ENCODE results near the gene KIAA0825. TPM values are rescaled to one million over a fixed set of nuclear protein-coding genes. Genes with fewer than 3 reads are reported as not detected.
"Not testable (repeated sequence)": the region's sequence is repeated elsewhere in the genome, so short reads cannot be mapped to it uniquely, and the experiment has no call there.

KIAA0825 gene
- total RNA-seq, 2 experiments from 2014 or later: 1.1 to 2.0 TPM

GRCh38 chr5:94573349-94573748, 45.1 kb downstream of the KIAA0825 start:
- DNase-seq; H3K27ac Mint-ChIP-seq; H3K9me3 Mint-ChIP-seq (ENCODE audit: insufficient read depth); H3K4me3 Mint-ChIP-seq; H3K27me3 Mint-ChIP-seq (ENCODE audit: low read depth); ATAC-seq; POLR2A ChIA-PET: not testable (repeated sequence)
- H3K4me1 Mint-ChIP-seq (ENCODE audit: low read depth): peaks cover 40% of the 10 kb centered on the region
- CTCF ChIA-PET: interaction anchor here (1.2 kb wide), 1 partner anchor 48 kb away, joined by 3 read pairs; no protein-coding TSS in a partner anchor
- peaks cover 20% of the 10 kb centered on the region for H3K36me3 Mint-ChIP-seq (ENCODE audit: low read depth)

GRCh38 chr5:94571415-94571814, 47.0 kb downstream of the KIAA0825 start:
- no peak overlapping the region for H3K4me3 Mint-ChIP-seq

GRCh38 chr5:94564812-94565211, 53.6 kb downstream of the KIAA0825 start:
- H3K4me1 Mint-ChIP-seq (ENCODE audit: low read depth): peaks cover 2% of the 10 kb centered on the region
- no peaks in the 10 kb centered on the region for H3K27me3 Mint-ChIP-seq (ENCODE audit: low read depth)
- no peak overlapping the region for H3K27ac Mint-ChIP-seq
- no peaks in the 10 kb centered on the region for H3K9me3 Mint-ChIP-seq (ENCODE audit: insufficient read depth)
- DNase-seq (no peak), ATAC-seq (no peak)
- POLR2A ChIA-PET: no interaction called here
- CTCF ChIA-PET: no interaction called here
- no peaks in the 10 kb centered on the region for H3K36me3 Mint-ChIP-seq (ENCODE audit: low read depth)
- H3K4me3 Mint-ChIP-seq: no peak overlapping the region

More at GRCh38 chr5:94571415-94571814, 47.0 kb downstream of the KIAA0825 start:
- ChIA-PET CTCF (no interaction called here), POLR2A (no interaction called here)
- H3K27me3 Mint-ChIP-seq (ENCODE audit: low read depth): no peaks in the 10 kb centered on the region
- DNase-seq (no peak), ATAC-seq (no peak)
- H3K36me3 Mint-ChIP-seq (ENCODE audit: low read depth): peaks cover 19% of the 10 kb centered on the region
- no peaks in the 10 kb centered on the region for H3K9me3 Mint-ChIP-seq (ENCODE audit: insufficient read depth)
- H3K4me1 Mint-ChIP-seq (ENCODE audit: low read depth): peaks cover 24% of the 10 kb centered on the region
- H3K27ac Mint-ChIP-seq: no peak overlapping the region

- Mint-ChIP-seq H3K4me1 (ENCODE audit: low read depth) (peaks cover 2% of the 10 kb centered on the region), H3K27ac (no peak overlapping the region), H3K4me3 (no peak overlapping the region), H3K27me3 (ENCODE audit: low read depth) (no peaks in the 10 kb centered on the region), H3K9me3 (ENCODE audit: insufficient read depth) (no peaks in the 10 kb centered on the region), H3K36me3 (ENCODE audit: low read depth) (no peaks in the 10 kb centered on the region)
- ChIA-PET CTCF (no interaction called here), POLR2A (no interaction called here)
- DNase-seq (no peak), ATAC-seq (no peak)
Observed at GRCh38 chr5:94562327-94562971, 56.0 kb downstream of the KIAA0825 start.

GRCh38 chr5:94558028-94558427, 60.4 kb downstream of the KIAA0825 start:
- Mint-ChIP-seq H3K4me1 (ENCODE audit: low read depth) (peaks cover 2% of the 10 kb centered on the region), H3K9me3 (ENCODE audit: insufficient read depth) (peaks cover 4% of the 10 kb centered on the region), H3K27me3 (ENCODE audit: low read depth) (no peaks in the 10 kb centered on the region), H3K27ac (no peak overlapping the region), H3K36me3 (ENCODE audit: low read depth) (no peaks in the 10 kb centered on the region), H3K4me3 (no peak overlapping the region)
- ChIA-PET POLR2A (no interaction called here), CTCF (no interaction called here)
- DNase-seq (no peak), ATAC-seq (no peak)

- peaks cover 2% of the 10 kb centered on the region for H3K36me3 Mint-ChIP-seq (ENCODE audit: low read depth)
- no peak for ATAC-seq
- no peak overlapping the region for H3K27ac Mint-ChIP-seq
Observed at GRCh38 chr5:94551858-94552257, 66.5 kb downstream of the KIAA0825 start.

GRCh38 chr5:94545870-94546625, 72.4 kb downstream of the KIAA0825 start:
- DNase-seq (no peak), ATAC-seq (no peak)
- Mint-ChIP-seq H3K4me3 (no peak overlapping the region), H3K4me1 (ENCODE audit: low read depth) (peaks cover 4% of the 10 kb centered on the region), H3K27ac (no peak overlapping the region), H3K9me3 (ENCODE audit: insufficient read depth) (peaks cover 23% of the 10 kb centered on the region), H3K36me3 (ENCODE audit: low read depth) (peaks cover 7% of the 10 kb centered on the region), H3K27me3 (ENCODE audit: low read depth) (no peaks in the 10 kb centered on the region)
- ChIA-PET CTCF (interaction anchor here (1.2 kb wide), 1 partner anchor 16 kb away, joined by 3 read pairs; no protein-coding TSS in a partner anchor), POLR2A (no interaction called here)

More at GRCh38 chr5:94551858-94552257, 66.5 kb downstream of the KIAA0825 start:
- no peaks in the 10 kb centered on the region for H3K27me3 Mint-ChIP-seq (ENCODE audit: low read depth)
- POLR2A ChIA-PET: no interaction called here
- no peak for DNase-seq
- CTCF ChIA-PET: no interaction called here
- H3K4me1 Mint-ChIP-seq (ENCODE audit: low read depth): peaks cover 2% of the 10 kb centered on the region
- peaks cover 14% of the 10 kb centered on the region for H3K9me3 Mint-ChIP-seq (ENCODE audit: insufficient read depth)
- no peak overlapping the region for H3K4me3 Mint-ChIP-seq

- no peak for ATAC-seq
- DNase-seq: no peak
- Mint-ChIP-seq H3K9me3 (ENCODE audit: insufficient read depth) (peaks cover 29% of the 10 kb centered on the region), H3K4me3 (no peak overlapping the region), H3K4me1 (ENCODE audit: low read depth) (peaks cover 4% of the 10 kb centered on the region), H3K27me3 (ENCODE audit: low read depth) (no peaks in the 10 kb centered on the region), H3K36me3 (ENCODE audit: low read depth) (peaks cover 7% of the 10 kb centered on the region), H3K27ac (no peak overlapping the region)
- CTCF ChIA-PET: interaction anchor here (1.2 kb wide), 1 partner anchor 15 kb away, joined by 3 read pairs; no protein-coding TSS in a partner anchor
- POLR2A ChIA-PET: no interaction called here
Observed at GRCh38 chr5:94544875-94545547, 73.4 kb downstream of the KIAA0825 start.

GRCh38 chr5:94544031-94544650, 74.3 kb downstream of the KIAA0825 start:
- Mint-ChIP-seq H3K4me3 (no peak overlapping the region), H3K36me3 (ENCODE audit: low read depth) (peaks cover 7% of the 10 kb centered on the region), H3K27ac (no peak overlapping the region), H3K27me3 (ENCODE audit: low read depth) (no peaks in the 10 kb centered on the region), H3K4me1 (ENCODE audit: low read depth) (peaks cover 4% of the 10 kb centered on the region), H3K9me3 (ENCODE audit: insufficient read depth) (peaks cover 28% of the 10 kb centered on the region)
- ATAC-seq (no peak), DNase-seq (no peak)
- CTCF ChIA-PET: no interaction called here
- POLR2A ChIA-PET: no interaction called here

GRCh38 chr5:94540856-94541494, 77.4 kb downstream of the KIAA0825 start:
- no peak overlapping the region for H3K27ac Mint-ChIP-seq
- no peaks in the 10 kb centered on the region for H3K4me1 Mint-ChIP-seq (ENCODE audit: low read depth)
- H3K4me3 Mint-ChIP-seq: no peak overlapping the region
- peaks cover 21% of the 10 kb centered on the region for H3K9me3 Mint-ChIP-seq (ENCODE audit: insufficient read depth)
- no peaks in the 10 kb centered on the region for H3K27me3 Mint-ChIP-seq (ENCODE audit: low read depth)
- ATAC-seq: no peak
- CTCF ChIA-PET: no interaction called here
- POLR2A ChIA-PET: no interaction called here
- peaks cover 7% of the 10 kb centered on the region for H3K36me3 Mint-ChIP-seq (ENCODE audit: low read depth)
- no peak for DNase-seq

- ATAC-seq: no peak
- ChIA-PET POLR2A (no interaction called here), CTCF (no interaction called here)
- no peaks in the 10 kb centered on the region for H3K27me3 Mint-ChIP-seq (ENCODE audit: low read depth)
- H3K27ac Mint-ChIP-seq: no peak overlapping the region
- H3K4me1 Mint-ChIP-seq (ENCODE audit: low read depth): no peaks in the 10 kb centered on the region
- H3K9me3 Mint-ChIP-seq (ENCODE audit: insufficient read depth): peaks cover 18% of the 10 kb centered on the region
- DNase-seq: no peak
- no peak overlapping the region for H3K4me3 Mint-ChIP-seq
- peaks cover 7% of the 10 kb centered on the region for H3K36me3 Mint-ChIP-seq (ENCODE audit: low read depth)
Observed at GRCh38 chr5:94538260-94538659, 80.1 kb downstream of the KIAA0825 start.

All from activated CD8-positive, alpha-beta T cell treated with anti-CD3 and anti-CD28 coated beads, Interleukin-2, amount 10 ng/mL, durations not matched to agents 7 days and 5 days (primary cell).